WTC11 (cell line): ENCODE data around the gene PRKRIP1. TPM values are rescaled to one million over a fixed set of nuclear protein-coding genes. Genes with fewer than 3 reads are reported as not detected.

Experiments
- ATAC-seq: fragments of 200-7000 bp; cut with Tn5 transposase; 2 replicates; pipeline ENCODE4 v1.10.0; 2021; ENCODE audit warnings: mild to moderate bottlenecking, moderate library complexity
- CTCF ChIA-PET: fragments of 300-600 bp; sonication (Branson Sonifier 250); formaldehyde crosslinking; loops from one replicate; lab custom pipeline; 2021; ENCODE audit warnings: antibody characterized with exemption; lab: Charles Lee
- POLR2A ChIA-PET: fragments of 350-600 bp; sonication (Branson Sonifier 250); formaldehyde crosslinking; loops from one replicate; lab custom pipeline; 2021; ENCODE audit warnings: antibody characterized with exemption; lab: Charles Lee
- DNase-seq: peaks from one replicate; pipeline ENCODE4 v3.0.0; 2021; ENCODE audit warnings: low spot score
- H3K27ac Mint-ChIP-seq: 2 replicates; pipeline ENCODE4 v1.8.0; 2021; ENCODE audit warnings: mixed read lengths
- H3K27me3 Mint-ChIP-seq: 2 replicates; pipeline ENCODE4 v1.8.0; 2021; ENCODE audit warnings: low read depth, mild to moderate bottlenecking, moderate library complexity, mixed read lengths
- H3K36me3 Mint-ChIP-seq: 2 replicates; pipeline ENCODE4 v1.8.0; 2021; ENCODE audit warnings: mixed read lengths
- H3K4me1 Mint-ChIP-seq: 2 replicates; pipeline ENCODE4 v1.8.0; 2022; ENCODE audit warnings: mixed read lengths
- H3K4me3 Mint-ChIP-seq: 2 replicates; pipeline ENCODE4 v1.8.0; 2021; ENCODE audit warnings: mild to moderate bottlenecking, moderate library complexity, mixed read lengths
- H3K9me3 Mint-ChIP-seq: 2 replicates; pipeline ENCODE4 v1.8.0; 2021; ENCODE audit warnings: mixed read lengths
- CTCF ChIP-seq: fragments of 200-600 bp; IDR thresholded peaks from 2 replicates; pipeline ENCODE4 v1.8.0; 2022; ENCODE audit warnings: antibody characterized with exemption
- E2F4 ChIP-seq: sonication (generic); formaldehyde crosslinking; IDR thresholded peaks from 2 replicates; pipeline ENCODE4 v1.8.1; 2022; ENCODE audit warnings: low read depth, mild to moderate bottlenecking, moderate library complexity, missing genetic modification reagents, borderline replicate concordance
- ELF4 ChIP-seq: sonication (generic); formaldehyde crosslinking; IDR thresholded peaks from 2 replicates; pipeline ENCODE4 v1.8.1; 2022; ENCODE audit warnings: low read depth, mild to moderate bottlenecking, moderate library complexity, missing genetic modification reagents
- ERG ChIP-seq: fragments of 250-450 bp; sonication (Bioruptor Pico); IDR thresholded peaks from 2 replicates; pipeline ENCODE4 v1.8.0; 2021; ENCODE audit warnings: mild to moderate bottlenecking
- ESRRA ChIP-seq: sonication (generic); formaldehyde crosslinking; IDR thresholded peaks from 2 replicates; pipeline ENCODE4 v1.8.1; 2022; ENCODE audit warnings: mild to moderate bottlenecking, missing genetic modification reagents, borderline replicate concordance
- FOXJ3 ChIP-seq: sonication (generic); formaldehyde crosslinking; IDR thresholded peaks from 2 replicates; pipeline ENCODE4 v1.9.0; 2021; ENCODE audit warnings: missing genetic modification reagents, mild to moderate bottlenecking, borderline replicate concordance
- GRHL2 ChIP-seq: fragments of 250-450 bp; sonication (Bioruptor Pico); IDR thresholded peaks from 2 replicates; pipeline ENCODE4 v1.8.0; 2022; ENCODE audit warnings: mild to moderate bottlenecking, moderate library complexity; ENCODE audit not compliant: insufficient replicate concordance, severe bottlenecking
- IRF2 ChIP-seq: sonication (generic); formaldehyde crosslinking; IDR thresholded peaks from 2 replicates; pipeline ENCODE4 v1.8.0; 2022; ENCODE audit warnings: low read depth, missing genetic modification reagents, borderline replicate concordance
- JAZF1 ChIP-seq: fragments of 250-450 bp; sonication (Bioruptor Pico); IDR thresholded peaks from 2 replicates; pipeline ENCODE4 v1.9.0; 2021; ENCODE audit warnings: moderate library complexity, mild to moderate bottlenecking, inconsistent platforms
- JUN ChIP-seq: sonication (generic); formaldehyde crosslinking; IDR thresholded peaks from 2 replicates; pipeline ENCODE4 v1.8.0; 2023; ENCODE audit warnings: mild to moderate bottlenecking, missing genetic modification reagents
- MAX ChIP-seq: sonication (generic); formaldehyde crosslinking; IDR thresholded peaks from 2 replicates; pipeline ENCODE4 v1.8.0; 2022; ENCODE audit warnings: mild to moderate bottlenecking, missing genetic modification reagents
- MLX ChIP-seq: sonication (generic); formaldehyde crosslinking; IDR thresholded peaks from 2 replicates; pipeline ENCODE4 v1.8.1; 2023; ENCODE audit warnings: mild to moderate bottlenecking, missing genetic modification reagents, moderate library complexity
- SOX15 ChIP-seq: fragments of 250-450 bp; sonication (Bioruptor Pico); IDR thresholded peaks from 2 replicates; pipeline ENCODE4 v1.9.0; 2021; ENCODE audit warnings: mild to moderate bottlenecking
- TP53 ChIP-seq: sonication (generic); formaldehyde crosslinking; IDR thresholded peaks from 2 replicates; pipeline ENCODE4 v1.8.1; 2023; ENCODE audit warnings: mild to moderate bottlenecking, missing genetic modification reagents
- USF1 ChIP-seq: sonication (generic); formaldehyde crosslinking; IDR thresholded peaks from 2 replicates; pipeline ENCODE4 v1.8.0; 2022; ENCODE audit warnings: mild to moderate bottlenecking, missing genetic modification reagents
- USF2 ChIP-seq: sonication (generic); formaldehyde crosslinking; IDR thresholded peaks from 2 replicates; pipeline ENCODE4 v1.8.1; 2023; ENCODE audit warnings: mild to moderate bottlenecking, missing genetic modification reagents, moderate library complexity
- ZNF138 ChIP-seq: sonication (generic); formaldehyde crosslinking; conservative IDR thresholded peaks from 2 replicates; pipeline ENCODE4 v1.8.1; 2022; ENCODE audit warnings: mild to moderate bottlenecking, moderate library complexity, missing genetic modification reagents
- ZNF219 ChIP-seq: sonication (generic); formaldehyde crosslinking; IDR thresholded peaks from 2 replicates; pipeline ENCODE4 v1.8.0; 2023; ENCODE audit warnings: missing genetic modification reagents, mild to moderate bottlenecking, borderline replicate concordance
- ZNF232 ChIP-seq: sonication (generic); formaldehyde crosslinking; IDR thresholded peaks from 2 replicates; pipeline ENCODE4 v1.8.0; 2022; ENCODE audit warnings: mild to moderate bottlenecking, missing genetic modification reagents
- ZNF281 ChIP-seq: sonication (generic); formaldehyde crosslinking; IDR thresholded peaks from 2 replicates; pipeline ENCODE4 v1.8.0; 2023; ENCODE audit warnings: mild to moderate bottlenecking, missing genetic modification reagents
- ZNF423 ChIP-seq: fragments of 250-450 bp; sonication (Bioruptor Pico); IDR thresholded peaks from 2 replicates; pipeline ENCODE4 v2.1.2; 2022; ENCODE audit warnings: mild to moderate bottlenecking, moderate library complexity
- ZNF532 ChIP-seq: fragments of 250-450 bp; sonication (Bioruptor Pico); IDR thresholded peaks from 2 replicates; pipeline ENCODE4 v1.9.0; 2021; ENCODE audit warnings: mild to moderate bottlenecking, borderline replicate concordance
- total RNA-seq: library from RNA; stranded (reverse); gene quantifications from 3 replicates; pipeline ENCODE4 v1.2.3, GENCODE V29; 2021

PRKRIP1 gene
- total RNA-seq, 1 experiment from 2014 or later, result 27.5 TPM

GRCh38 chr7:102453319-102453718, 57.2 kb downstream of the PRKRIP1 start:
- POLR2A ChIA-PET, result no interaction called here
- TF ChIP-seq SOX15 (CRISPR knock-in tag) (no peak), FOXJ3 (CRISPR knock-in tag) (no peak), TP53 (no peak), USF2 (CRISPR knock-in tag) (no peak), ERG (CRISPR knock-in tag) (no peak), ELF4 (CRISPR knock-in tag) (no peak), MLX (CRISPR knock-in tag) (no peak), ZNF138 (CRISPR knock-in tag) (no peak), ZNF281 (CRISPR knock-in tag) (no peak), ESRRA (no peak), MAX (CRISPR knock-in tag) (no peak)
- no peak overlapping the region for H3K27ac Mint-ChIP-seq
- DNase-seq, result no peak
- peaks cover 9% of the 10 kb centered on the region for H3K4me1 Mint-ChIP-seq
- no peak for ATAC-seq
- CTCF ChIA-PET, result interaction anchor here (1.1 kb wide), 1 partner anchor 38 kb away, joined by 3 read pairs; no protein-coding TSS in a partner anchor
- peaks cover 15% of the 10 kb centered on the region for H3K36me3 Mint-ChIP-seq
- H3K9me3 Mint-ChIP-seq, result no peaks in the 10 kb centered on the region
- H3K27me3 Mint-ChIP-seq, result no peaks in the 10 kb centered on the region
- H3K4me3 Mint-ChIP-seq, result no peak overlapping the region

- Mint-ChIP-seq H3K4me3 (no peak overlapping the region), H3K9me3 (no peaks in the 10 kb centered on the region), H3K36me3 (peaks cover 19% of the 10 kb centered on the region), H3K4me1 (peaks cover 9% of the 10 kb centered on the region), H3K27me3 (no peaks in the 10 kb centered on the region), H3K27ac (no peak overlapping the region)
- DNase-seq (no peak), ATAC-seq (peak; percentile 22; the same call in 1 of the 2 replicates)
- ChIA-PET CTCF (interaction anchor here (0.7 to 2.1 kb wide), 4 partner anchors 12 to 50 kb away, joined by 3 to 8 read pairs (median 4); no protein-coding TSS in a partner anchor), POLR2A (no interaction called here)
- TF ChIP-seq ZNF219 (CRISPR knock-in tag), result no peak
- TF ChIP-seq ZNF423 (CRISPR knock-in tag), result no peak
- TF ChIP-seq JUN, result no peak
- TF ChIP-seq ZNF532, result no peak
- no peak for TF ChIP-seq CTCF
- TF ChIP-seq IRF2, result no peak
- TF ChIP-seq USF1 (CRISPR knock-in tag), result no peak
- no peak for TF ChIP-seq GRHL2 (CRISPR knock-in tag)
- TF ChIP-seq JAZF1 (CRISPR knock-in tag), result no peak
- no peak for TF ChIP-seq E2F4 (CRISPR knock-in tag)
- TF ChIP-seq ZNF232 (CRISPR knock-in tag), result no peak
These were observed 58.3 kb downstream of the PRKRIP1 start for GRCh38 chr7:102454468-102454867.
